Activated CD8-positive, alpha-beta memory T cell treated with anti-CD3 and anti-CD28 coated beads for 48 hours (primary cell): Measurements from ENCODE around the gene RCOR2.

Experiments
- DNase-seq, 3 experiments: peaks; one replicate each; pipeline ENCODE4 v3.0.0-alpha.2; 2020; ENCODE audit warnings: low read depth in 2 of 3, low spot score in 2 of 3

RCOR2 gene

DNA sequence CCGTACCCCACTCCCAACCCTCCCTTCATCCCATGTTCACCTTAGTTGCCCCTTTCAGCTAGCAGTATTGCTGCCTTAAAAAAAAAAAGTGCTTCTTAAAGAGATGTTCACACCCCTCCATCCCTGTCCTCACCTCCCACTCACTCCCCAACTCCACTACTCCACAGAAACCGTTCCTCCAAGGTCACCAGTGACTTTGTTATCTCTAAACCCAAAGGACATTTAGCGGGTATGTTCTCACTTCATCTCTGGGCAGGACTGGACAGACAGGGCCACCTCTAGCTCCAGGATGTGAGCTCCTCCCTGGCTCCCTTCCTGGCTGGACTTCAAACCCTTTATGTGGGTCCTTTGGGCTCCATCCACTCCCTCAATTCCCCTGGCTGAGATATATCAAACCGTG, 6.4 kb upstream of the RCOR2 start:
- DNase-seq: no peak

DNA sequence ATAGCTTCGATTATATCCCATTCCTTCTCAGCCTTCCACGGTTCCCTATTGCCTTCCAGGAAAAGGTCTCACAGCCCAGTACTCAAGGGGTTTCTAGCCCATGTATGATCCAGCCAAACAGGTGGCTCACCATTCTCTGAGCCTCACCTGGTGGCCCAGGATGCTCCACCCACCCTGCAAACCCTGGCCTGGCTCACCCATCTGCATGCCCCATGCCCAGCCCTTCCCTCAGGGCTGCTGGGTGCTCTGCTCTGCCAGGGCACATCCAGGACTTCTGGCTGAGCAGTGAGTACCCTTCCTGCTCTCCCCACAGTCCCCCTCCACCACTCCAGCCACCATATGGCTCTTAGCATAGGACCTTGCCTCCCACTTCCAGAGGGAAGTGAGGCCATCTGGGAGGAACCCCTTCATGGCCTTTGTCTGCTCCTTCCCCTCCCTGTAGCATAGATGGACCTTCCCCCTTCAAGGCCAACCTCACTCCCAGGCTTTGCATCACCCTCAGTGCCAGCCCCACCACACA, 5.8 kb upstream of the RCOR2 start:
- no peak for DNase-seq

DNA sequence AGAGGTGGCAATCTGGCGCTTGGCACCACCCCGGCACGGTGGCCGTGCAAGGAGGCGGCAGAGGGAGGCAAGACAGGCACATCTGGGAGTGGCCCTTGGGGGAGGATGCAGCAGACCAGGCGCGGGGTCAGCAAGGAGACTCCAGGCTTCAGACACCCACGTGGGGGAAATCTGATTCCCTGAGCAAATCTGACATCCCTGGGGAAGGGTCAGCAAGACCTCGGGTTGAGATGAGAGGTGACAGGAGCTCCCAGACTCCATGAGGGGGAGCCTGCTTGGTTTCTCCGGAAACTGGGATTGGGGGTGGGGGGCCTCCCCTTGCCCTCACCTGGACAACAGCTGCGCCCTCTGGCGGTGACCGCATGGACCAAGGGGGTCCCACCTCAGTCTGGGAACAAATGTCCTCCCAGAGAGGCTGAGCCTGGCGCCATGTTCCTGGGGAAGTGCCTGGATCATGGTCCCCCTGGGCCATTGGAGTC, 4.0 kb upstream of the RCOR2 start:
- no peak for DNase-seq

DNA sequence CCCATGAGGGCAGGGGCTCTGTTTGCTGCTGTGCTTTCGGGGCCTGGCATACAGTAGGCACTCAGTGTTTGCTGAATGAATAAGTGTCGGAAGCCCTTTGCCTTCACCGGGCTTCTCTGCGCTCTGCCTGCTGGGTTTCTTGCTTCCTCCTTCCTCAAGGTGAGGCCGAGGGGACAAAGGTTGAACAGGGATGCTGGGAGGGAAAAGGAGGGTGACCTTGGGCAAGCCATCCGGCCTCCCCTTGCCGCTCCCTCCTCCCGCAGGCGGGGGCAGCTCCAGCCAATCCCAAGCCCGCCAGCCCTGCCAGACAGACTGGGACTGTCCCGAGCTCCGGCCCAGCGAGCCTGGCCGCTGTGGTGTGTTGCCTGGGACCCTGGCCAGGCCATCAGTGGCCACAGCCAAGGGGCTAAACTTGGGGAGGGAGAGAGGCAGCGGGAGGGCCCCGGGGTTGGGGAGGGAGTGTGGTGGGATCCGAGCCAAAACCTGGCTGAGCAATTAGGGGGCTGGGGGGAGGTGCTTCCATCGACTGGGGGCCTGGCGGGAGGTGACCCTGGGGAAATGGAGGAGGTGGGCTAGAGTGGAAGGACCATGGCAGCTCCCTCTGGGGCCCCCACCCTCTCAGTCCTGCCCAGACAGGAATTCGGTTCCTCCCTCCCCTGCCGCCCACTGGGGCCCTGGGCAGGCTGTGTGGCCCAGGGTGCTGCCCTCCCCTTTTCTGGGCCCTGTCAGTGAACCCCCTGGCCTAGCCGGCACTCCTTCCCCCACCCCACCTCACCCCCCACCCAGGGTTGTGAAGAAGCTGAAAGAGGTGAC, 3.4 kb upstream of the RCOR2 start:
- DNase-seq: no peak

DNA sequence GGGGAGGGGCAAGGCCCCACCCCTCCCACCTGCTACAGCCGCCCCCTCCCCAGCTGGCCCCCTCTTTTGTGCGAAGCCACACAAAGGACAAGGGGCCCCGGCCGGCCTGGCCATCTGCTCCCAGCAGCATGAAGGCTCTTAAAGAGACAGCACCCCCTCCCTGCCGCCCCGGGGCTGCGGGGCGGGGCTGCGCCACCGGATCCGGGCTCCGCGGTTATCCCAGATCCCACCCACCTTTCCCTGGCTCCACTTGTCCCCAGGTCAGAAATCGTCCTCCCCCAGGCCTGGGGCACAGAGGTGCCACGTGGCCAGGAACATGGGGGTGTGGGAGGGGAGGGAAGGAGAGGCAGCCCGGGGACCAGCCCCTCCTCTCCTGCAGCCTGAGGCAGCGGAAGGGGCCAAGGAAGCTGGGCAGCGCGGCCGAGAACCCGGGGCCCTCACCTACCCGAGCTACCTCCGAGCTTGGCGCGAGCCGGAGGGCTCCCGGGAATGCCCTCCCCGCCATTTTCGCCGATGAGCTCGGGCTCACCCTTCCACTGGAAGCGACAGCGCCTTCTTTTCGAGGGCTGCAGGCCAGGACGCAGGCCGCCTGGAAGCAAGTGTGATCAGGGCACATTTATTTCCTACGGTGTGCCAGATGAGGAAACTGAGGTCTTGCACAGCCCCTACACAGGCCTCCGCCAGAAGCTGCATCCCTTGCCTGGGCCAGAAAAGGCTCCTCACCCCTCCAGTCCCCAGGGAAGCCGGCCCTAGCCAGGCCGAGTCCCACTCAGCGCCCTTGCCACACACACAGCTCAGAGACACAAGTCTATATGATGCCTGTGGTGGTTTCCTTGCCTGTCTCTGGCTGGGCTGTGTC, 2.5 kb upstream of the RCOR2 start:
- no peak for DNase-seq

DNA sequence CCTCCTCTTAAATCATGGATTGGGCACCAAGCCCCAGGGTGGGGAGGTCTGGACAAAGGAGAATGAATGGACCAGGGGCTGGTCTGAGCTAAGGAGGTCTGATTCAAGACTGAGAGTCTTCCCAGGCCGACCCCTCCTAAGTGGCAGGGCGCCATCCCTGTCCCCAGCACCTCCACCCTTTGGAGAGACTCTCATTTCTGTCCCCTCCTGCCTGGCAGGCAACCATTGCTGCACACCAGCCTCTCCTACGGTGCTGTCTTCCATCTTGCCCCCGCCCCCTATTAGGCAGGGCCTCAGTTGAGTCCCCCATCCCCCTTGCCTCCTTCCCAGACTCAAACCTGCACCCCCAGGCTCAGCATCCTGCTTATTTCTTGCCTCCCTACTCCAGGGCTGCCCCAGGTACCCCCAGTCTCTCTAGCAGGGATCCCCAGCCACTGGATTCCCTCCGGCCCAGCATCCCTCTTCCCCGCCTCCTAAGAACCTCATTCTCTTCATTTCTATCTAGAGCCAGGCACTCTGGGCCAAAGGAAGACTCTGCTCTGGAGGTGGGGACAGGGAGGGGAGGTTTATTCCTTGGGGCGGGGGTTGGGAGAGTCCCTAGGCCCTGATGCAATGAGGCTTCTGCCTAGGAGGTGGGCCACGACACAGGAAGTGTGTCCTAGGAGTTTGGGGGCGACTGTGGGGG, 1.7 kb upstream of the RCOR2 start:
- DNase-seq: no peak

DNA sequence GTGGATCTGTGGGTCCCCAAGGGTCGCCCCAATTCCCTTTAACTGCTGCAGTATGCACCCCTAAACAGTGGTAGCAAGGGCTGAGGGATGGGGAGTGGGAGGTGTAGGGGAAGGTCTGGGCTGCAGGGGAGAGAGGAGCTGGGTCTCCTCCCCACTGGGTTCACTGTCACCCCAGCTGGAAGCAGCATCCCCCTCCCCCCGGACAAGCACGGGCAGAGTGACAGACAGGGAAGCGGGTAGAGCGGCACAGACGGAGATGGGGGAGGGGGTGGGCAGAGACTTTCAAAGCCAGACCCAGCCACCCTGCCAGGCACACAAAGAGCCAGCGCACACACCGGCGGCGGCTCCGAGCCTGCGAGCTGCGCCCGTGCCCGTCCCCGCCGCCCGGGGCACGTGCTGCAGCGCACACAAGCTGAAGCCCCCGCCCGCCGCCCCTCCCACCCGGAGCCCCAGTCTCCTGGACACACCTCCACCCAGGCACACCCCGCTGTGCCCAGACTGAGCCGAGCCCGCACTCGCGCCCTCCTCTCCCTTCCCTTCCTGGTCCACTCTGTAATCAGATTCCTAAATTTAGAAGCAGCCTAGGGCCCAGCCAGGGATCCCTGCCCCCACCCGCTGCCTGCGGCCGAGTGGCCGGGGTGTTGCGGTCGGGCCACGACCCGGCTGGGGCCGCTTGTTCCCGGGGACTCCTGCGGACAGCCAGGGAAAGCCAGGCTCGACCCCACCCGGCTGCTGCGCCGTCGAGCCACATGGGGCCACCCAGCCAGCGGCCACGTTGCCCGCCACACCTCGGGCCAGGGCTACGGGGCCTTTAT, 935 bp upstream of the RCOR2 start:
- DNase-seq: no peak

DNA sequence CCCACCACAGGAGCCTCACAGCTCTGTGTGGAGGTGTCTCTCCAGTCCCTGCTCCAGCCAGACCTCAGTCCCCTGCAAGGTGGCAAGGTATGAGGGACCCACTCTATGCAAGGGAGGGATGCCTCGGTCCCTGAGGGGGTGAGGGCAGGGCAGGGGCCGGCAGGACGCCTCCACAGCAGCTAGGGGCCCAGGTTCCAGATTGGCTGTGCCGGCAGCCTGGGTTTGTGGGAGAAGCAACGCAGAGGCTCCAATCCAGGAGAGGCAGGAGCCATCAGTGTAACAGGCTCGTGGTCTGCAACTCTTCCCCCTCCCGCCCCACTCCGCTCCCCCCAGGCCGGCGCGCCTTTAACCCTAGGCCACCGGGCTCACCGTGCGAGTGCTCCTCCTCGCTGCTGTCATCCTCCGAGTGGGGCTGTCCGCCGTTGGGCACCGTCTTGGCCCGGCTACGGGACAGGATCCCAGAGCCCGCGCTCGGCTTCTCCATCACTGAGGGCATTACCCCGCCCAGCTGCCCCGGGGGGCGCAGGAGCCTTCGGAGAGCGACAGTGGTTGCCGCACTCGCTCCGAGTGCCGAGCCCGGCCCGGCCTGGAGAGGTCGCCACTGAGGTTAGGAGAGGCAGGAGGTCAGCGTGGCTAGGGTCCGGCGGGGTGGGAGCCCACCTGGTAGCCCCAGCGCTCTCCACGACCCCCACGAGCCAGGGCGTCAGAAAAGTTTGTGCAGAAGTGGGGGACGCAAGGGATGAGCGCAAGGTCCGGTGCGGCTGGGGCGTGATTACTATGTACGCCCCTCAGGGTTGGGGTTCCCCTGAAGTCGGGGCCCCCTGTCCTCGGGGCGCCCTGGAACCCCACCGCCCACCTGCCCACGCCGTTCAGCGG, 765 bp downstream of the RCOR2 start:
- DNase-seq: no peak

DNA sequence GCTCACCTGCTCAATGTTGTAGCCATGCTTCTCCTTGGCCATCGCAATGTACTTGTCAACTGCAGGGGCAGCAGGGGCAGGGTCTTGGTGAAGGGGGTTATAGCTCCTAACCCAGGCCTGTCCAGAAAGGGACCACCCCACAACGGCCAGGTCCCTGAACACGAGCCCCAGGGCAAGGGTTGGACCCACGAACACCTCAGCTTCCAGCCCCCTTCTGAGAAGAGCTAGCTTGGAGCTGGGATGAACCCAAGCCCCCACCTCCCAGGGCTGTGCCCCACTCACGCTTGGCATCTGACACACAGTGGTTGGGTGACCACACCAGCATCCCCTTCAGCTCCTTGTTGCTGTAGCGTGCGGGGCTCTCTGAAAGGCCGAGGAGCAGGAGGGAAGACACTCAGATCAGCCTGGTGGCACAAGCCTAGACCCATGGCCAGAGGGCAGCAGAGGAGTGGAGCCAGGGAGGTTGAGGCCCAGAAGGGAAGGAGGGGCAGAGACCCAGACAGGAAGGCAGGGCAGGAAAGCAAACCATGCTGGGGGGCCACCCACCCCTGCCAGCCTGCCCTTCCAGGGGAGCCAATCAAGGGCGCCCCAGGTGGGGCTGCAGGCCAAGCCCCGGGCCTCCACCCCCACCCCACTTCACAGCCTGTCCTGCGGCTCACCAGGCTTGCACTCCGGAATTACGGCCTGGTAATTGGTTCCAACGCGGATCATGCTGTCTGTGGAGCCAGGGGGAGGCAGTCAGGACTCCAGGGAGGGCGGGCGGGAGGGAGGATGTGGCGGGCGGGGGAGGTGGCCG, 1.9 kb downstream of the RCOR2 start:
- DNase-seq: no peak

DNA sequence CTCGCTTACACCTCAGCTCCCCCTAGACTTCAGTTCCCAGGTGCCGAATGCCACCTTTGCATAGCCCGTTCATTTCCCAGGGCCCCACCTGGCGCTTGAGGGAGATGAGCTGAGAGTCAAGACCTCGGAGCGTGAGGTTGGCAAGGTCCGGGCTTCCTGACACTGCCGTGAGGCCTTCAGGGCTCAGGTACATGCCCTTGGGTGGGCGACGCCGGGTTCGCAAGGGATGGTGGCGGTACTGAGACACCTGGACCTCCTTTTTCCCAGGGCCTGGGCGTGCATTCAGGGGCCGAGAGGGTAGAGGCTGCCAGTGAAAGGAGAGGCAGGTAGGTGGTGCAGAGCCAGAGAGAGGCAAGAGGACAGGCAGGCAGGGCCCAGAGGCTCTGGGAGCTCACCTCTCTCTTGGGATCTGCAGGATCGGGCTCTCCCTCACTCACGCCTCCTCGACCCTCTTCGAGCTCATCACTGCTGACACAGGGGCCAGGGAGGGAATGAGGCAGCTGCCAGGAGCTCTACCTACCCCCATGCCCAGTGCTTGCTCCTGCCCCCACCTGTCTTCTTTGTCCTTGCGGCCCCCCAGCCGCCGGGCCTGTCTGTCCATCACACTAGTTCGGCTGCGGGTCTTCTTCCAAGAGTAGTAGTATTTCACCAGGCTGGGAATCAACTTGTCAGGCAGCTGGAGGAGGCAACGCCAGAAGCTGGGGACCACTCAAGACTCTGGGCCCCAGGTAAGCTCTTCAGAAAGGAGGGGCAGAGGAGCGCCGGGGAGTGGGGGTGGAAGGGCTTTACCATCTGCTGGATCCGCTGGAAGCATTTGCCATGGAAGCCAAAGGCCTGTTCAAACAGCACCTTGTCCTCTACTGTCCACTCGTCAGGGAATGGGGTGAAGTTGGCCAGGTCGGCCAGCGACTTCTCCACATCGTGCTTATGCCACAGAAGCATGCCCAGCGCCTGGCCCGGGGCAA, 2.8 kb downstream of the RCOR2 start:
- no peak for DNase-seq

DNA sequence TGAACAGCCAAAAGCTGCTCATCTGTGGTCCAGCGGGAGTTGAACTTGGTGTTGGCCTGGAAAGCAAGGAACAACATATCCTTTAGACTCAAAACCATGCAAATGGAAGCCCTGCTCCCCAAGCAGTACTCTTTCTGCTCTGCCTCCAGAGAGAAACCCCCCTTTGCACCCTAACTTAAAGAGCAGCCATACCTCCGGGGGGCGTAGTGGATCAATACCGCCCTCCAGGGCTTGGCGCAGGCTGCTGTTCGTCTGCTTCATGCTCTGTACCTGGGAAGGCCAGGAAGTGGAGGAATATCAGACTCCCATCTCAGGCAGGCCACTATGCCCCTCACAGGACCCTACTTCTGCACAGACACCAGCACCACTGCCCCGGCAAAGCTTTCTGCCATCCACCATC, 4.3 kb downstream of the RCOR2 start:
- DNase-seq: no peak

DNA sequence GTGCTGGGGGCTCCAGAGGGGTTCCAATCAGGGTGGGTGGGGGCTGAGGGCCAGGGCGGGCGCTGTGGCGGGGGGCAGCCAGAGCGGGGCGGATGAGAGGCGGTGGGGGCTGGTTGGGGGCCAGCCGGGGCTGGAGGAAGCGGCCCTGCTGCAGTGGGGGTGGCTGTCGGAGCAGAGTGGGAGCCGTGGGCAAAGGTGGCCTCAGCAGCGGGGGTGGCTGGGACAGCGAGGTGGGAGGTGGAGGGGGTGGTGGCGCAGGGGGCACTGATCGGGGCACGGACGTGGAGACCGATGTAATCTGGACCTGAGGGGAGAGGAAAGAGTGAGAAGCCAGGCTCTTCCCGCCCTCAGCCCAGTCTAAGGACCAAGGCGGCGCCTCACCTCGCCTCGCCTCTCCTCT, 5.1 kb downstream of the RCOR2 start:
- DNase-seq: no peak

DNA sequence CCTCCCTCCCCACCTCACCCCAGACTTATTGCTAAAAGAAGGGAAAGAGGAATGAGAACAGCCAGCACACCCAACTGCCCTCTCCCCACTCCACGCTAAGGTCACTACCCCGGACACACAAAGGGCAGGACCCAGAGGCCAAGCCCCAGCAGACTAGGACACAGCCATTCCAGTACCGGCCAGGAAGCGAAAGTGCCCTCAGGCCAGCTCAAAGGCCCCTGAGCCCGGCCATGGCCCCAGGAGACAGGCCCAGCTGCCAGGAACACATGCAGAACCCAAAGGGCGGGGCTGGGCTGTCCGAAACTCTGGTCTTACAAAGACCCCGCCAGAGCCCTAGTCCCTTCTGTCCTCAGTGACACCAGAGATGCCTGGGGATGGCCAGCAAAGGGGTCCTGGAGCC, 5.5 kb downstream of the RCOR2 start:
- no peak for DNase-seq

DNA sequence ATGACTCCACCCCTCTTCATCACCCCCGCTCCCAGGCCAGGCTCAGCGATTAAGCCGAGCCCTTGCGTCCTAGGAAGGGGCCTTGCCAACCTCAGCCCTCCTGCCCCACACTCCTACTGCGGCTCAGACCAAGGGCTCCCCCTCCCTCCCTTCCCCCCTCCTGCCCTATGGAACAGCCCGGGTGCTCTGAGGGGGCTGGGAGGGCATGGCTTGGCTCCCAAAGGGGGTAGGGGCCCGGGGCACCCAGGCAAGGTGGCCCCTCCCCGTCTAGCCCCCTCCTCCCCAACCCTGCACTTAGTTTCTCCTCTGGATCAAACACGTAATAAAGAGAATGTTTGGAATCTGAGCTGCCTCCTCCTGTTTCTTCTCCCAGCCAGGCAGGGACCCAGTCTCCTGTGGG, 6.3 kb downstream of the RCOR2 start:
- no peak for DNase-seq

DNA sequence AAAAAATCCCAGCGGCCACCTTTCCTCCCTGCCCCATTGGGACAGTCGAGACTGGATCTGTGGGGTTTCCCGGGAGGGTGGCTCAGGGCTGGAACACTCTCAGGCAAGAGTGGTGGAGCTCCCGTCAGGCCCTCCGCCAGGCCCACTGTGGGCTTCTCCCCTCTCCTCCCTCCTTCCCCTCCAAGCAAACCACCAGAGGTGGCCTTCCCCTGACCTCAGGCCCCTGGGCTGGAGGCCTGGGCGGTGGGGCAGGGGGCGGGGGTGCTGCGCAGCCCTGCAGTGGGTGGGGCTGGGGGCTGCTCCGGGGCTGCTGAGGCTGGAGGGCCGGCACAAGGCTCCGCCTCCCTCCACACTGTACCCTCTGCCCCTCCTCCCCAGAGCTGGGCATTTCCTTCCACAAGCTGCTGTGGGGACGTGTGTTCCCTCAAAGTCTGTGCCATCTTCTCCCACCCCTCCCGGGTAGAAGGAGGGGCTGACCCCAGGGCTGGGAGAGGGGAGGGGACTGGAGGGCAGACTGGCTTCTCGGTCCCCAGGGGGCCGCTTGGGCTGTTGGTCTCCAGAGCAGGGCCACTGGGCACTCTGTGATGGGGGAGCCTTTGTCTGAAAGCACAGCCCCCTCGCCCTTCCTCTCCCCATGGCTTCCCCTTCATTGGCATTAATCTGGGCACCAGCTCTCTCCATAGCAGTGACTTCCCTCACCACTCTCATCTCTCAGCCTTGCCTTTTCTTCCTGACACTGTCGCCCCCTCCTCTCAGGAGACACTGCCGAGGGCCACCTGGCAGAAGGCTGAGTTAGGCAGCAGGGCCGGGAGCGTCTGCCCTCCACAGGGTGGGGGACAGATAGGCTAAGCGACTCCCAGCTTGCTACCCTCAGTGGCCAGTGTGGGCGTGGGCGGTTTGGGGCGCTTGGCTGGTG, 7.1 kb downstream of the RCOR2 start:
- no peak for DNase-seq

DNA sequence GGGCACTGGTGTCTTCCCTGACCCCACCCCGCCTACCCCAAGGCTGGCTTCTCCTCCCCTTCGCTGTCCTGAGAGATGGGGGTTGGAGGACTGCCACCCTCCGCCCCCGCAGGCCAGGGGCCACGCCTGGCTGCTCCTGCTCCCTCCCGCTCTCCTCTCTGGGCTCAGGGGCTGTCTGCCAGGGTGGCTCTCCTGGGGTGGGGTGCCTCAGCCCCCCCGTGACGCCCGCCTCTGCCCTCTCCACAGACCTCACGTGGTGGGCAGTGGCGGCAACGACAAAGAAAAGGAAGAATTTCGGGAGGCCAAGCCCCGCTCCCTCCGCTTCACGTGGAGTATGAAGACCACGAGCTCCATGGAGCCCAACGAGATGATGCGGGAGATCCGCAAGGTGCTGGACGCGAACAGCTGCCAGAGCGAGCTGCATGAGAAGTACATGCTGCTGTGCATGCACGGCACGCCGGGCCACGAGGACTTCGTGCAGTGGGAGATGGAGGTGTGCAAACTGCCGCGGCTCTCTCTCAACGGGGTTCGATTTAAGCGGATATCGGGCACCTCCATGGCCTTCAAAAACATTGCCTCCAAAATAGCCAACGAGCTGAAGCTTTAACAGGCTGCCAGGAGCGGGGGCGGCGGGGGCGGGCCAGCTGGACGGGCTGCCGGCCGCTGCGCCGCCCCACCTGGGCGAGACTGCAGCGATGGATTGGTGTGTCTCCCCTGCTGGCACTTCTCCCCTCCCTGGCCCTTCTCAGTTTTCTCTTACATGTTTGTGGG, 8.1 kb downstream of the RCOR2 start:
- no peak for DNase-seq
